Activated CD8-positive, alpha-beta memory T cell treated with anti-CD3 and anti-CD28 coated beads, Interleukin-2, amount 50 U/mL, for 1 hour (primary cell): ENCODE measurements around the gene ZFAND3.

Source experiments
- DNase-seq: peaks from one replicate; pipeline ENCODE4 v3.0.0-alpha.2; 2020; ENCODE audit errors: extremely low read depth

The ZFAND3 gene

GRCh38 chr6:38004908-38005307, 185.4 kb downstream of the ZFAND3 start:
- no peak for DNase-seq

GRCh38 chr6:38011937-38012336, 192.4 kb downstream of the ZFAND3 start:
- DNase-seq: no peak

- no peak for DNase-seq
These were observed 193.0 kb downstream of the ZFAND3 start for GRCh38 chr6:38012573-38012972.

GRCh38 chr6:38015341-38015740, 195.8 kb downstream of the ZFAND3 start:
- no peak for DNase-seq

- DNase-seq: no peak
These were observed 197.3 kb downstream of the ZFAND3 start for GRCh38 chr6:38016824-38017223.

GRCh38 chr6:38018755-38019165, 199.2 kb downstream of the ZFAND3 start:
- DNase-seq: no peak

- no peak for DNase-seq
These were observed 201.1 kb downstream of the ZFAND3 start for GRCh38 chr6:38020593-38020992.

- DNase-seq: no peak
These were observed 201.5 kb downstream of the ZFAND3 start for GRCh38 chr6:38021029-38021428.

GRCh38 chr6:38021571-38021970, 202.0 kb downstream of the ZFAND3 start:
- DNase-seq: no peak

GRCh38 chr6:38022688-38023087, 203.2 kb downstream of the ZFAND3 start:
- no peak for DNase-seq

- DNase-seq: no peak
These were observed 205.4 kb downstream of the ZFAND3 start for GRCh38 chr6:38024908-38025307.

GRCh38 chr6:38025451-38025850, 205.9 kb downstream of the ZFAND3 start:
- no peak for DNase-seq

GRCh38 chr6:38027685-38028373, 208.3 kb downstream of the ZFAND3 start:
- DNase-seq: no peak

GRCh38 chr6:38030380-38030779, 210.9 kb downstream of the ZFAND3 start:
- DNase-seq: no peak

GRCh38 chr6:38032797-38033196, 213.3 kb downstream of the ZFAND3 start:
- no peak for DNase-seq

- DNase-seq: no peak
These were observed 214.0 kb downstream of the ZFAND3 start for GRCh38 chr6:38033442-38033982.

GRCh38 chr6:38034274-38034914, 214.9 kb downstream of the ZFAND3 start:
- no peak for DNase-seq

GRCh38 chr6:38035478-38035877, 216.0 kb downstream of the ZFAND3 start:
- DNase-seq: no peak

- DNase-seq: no peak
These were observed 220.0 kb downstream of the ZFAND3 start for GRCh38 chr6:38039502-38039901.

- no peak for DNase-seq
These were observed 220.7 kb downstream of the ZFAND3 start for GRCh38 chr6:38040254-38040653.

- no peak for DNase-seq
These were observed 223.8 kb downstream of the ZFAND3 start for GRCh38 chr6:38043259-38043753.

GRCh38 chr6:38045701-38046305, 226.3 kb downstream of the ZFAND3 start:
- no peak for DNase-seq

GRCh38 chr6:38047562-38047961, 228.0 kb downstream of the ZFAND3 start:
- DNase-seq: no peak
